ENCODE measurements around the gene INSYN2B. TPM values are rescaled to one million over a fixed set of nuclear protein-coding genes. Genes with fewer than 3 reads are reported as not detected.

INSYN2B gene
- total and polyA plus RNA-seq, 2 of the 8 experiments (the other 6 are each of a cell fraction or from before 2014, with no cell fraction given) = not detected

GRCh38 chr5:169938439-169938838, 41.9 kb downstream of the INSYN2B start:
- no peak overlapping the region for H3K14ac ChIP-seq (ENCODE audit: insufficient read length)
- H2BK15ac ChIP-seq (ENCODE audit: low read length) = no peak overlapping the region
- ChIA-PET POLR2A (ENCODE audit: partially characterized antibody) (no interaction called here), CTCF (ENCODE audit: partially characterized antibody) (interaction anchor here (1.2 to 2.7 kb wide), 2 partner anchors 42 to 133 kb away, joined by 4 to 9 read pairs; partner anchors contain the start of gene INSYN2B)
- DNase-seq (ENCODE audit: low read depth in 1 of 2, low spot score in 2 of 2) = no peak
- no peak overlapping the region for H3K4me3 ChIP-seq (ENCODE audit: extremely low read depth in 1 of 4, insufficient read depth in 2 of 4, low read depth in 3 of 4, low read length in 4 of 4)
- H4K91ac ChIP-seq (replicated peaks; ENCODE audit: insufficient read length, low read length) = no peak overlapping the region
- no peak overlapping the region for H3K56ac ChIP-seq (replicated peaks; ENCODE audit: insufficient read length, low read depth, low read length)
- H4K5ac ChIP-seq (ENCODE audit: insufficient read length, low read depth, low read length) = no peak overlapping the region
- H2BK12ac ChIP-seq (ENCODE audit: low read depth, low read length) = no peak overlapping the region
- H3K18ac ChIP-seq (ENCODE audit: extremely low read depth, low read length) = no peak overlapping the region
- H3K23ac ChIP-seq (ENCODE audit: insufficient read length) = no peak overlapping the region
- no peak overlapping the region for H2AFZ ChIP-seq (ENCODE audit: low read length)
- no peak overlapping the region for H2BK20ac ChIP-seq (ENCODE audit: low read length)
- H3K4ac ChIP-seq (replicated peaks; ENCODE audit: insufficient read length, low read depth, low read length) = no peak overlapping the region
- peaks cover 0 to 3% (median 0%) of the 10 kb centered on the region in 4 experiments; a peak in 1 of 7 replicates for H3K4me1 ChIP-seq (replicated peaks in 1 of 4; ENCODE audit: control insufficient read depth in 3 of 4, insufficient read depth in 4 of 4, low read length in 3 of 4)
- H2BK5ac ChIP-seq (ENCODE audit: low read depth, low read length) = no peak overlapping the region
- FAIRE-seq = no peak
- no peaks in the 10 kb centered on the region for H3K36me3 ChIP-seq (ENCODE audit: control insufficient read depth in 2 of 4, insufficient read depth in 4 of 4, low read length in 3 of 4)
- no peaks in the 10 kb centered on the region for H3K27me3 ChIP-seq (replicated peaks in 1 of 4; ENCODE audit: control insufficient read depth in 3 of 4, extremely low read depth in 1 of 4, insufficient read depth in 3 of 4, low read length in 3 of 4)
- H3K79me2 ChIP-seq (ENCODE audit: control insufficient read depth in 1 of 2, insufficient read depth in 2 of 2, low read length in 2 of 2) = no peaks in the 10 kb centered on the region
- no peak overlapping the region for H3K9ac ChIP-seq (replicated peaks in 1 of 4; ENCODE audit: extremely low read depth in 1 of 4, low read depth in 3 of 4, low read length in 3 of 4)
- WGBS, 2 experiments (ENCODE audit: extremely low coverage in 1 of 2, insufficient coverage in 1 of 2, insufficient read length in 1 of 2, insufficient replicate concordance in 2 of 2, low coverage in 1 of 2, low lambda C conversion rate in 2 of 2, missing lambda C conversion rate in 1 of 2) = 96% methylated on average over 2 of the region's 2 CpGs; no CpG with 5 or more reads in 1 of the 2 experiments
- H3K9me3 ChIP-seq (ENCODE audit: insufficient read depth in 2 of 2, low read depth in 1 of 2, low read length in 1 of 2) = no peaks in the 10 kb centered on the region
- H3K4me2 ChIP-seq (ENCODE audit: insufficient read depth in 1 of 2, low read depth in 2 of 2, low read length in 2 of 2) = no peak overlapping the region
- no peak overlapping the region for H4K8ac ChIP-seq (ENCODE audit: extremely low read depth, insufficient read depth, low read length)
- H3K27ac ChIP-seq (ENCODE audit: low read depth, low read length) = no peak overlapping the region
- no peaks in the 10 kb centered on the region for H3K79me1 ChIP-seq (ENCODE audit: low read depth, low read length)
- H2AK5ac ChIP-seq (ENCODE audit: low read depth, low read length) = no peak overlapping the region
- no peaks in the 10 kb centered on the region for H3K23me2 ChIP-seq (ENCODE audit: low read depth, low read length)
- no peaks in the 10 kb centered on the region for H4K20me1 ChIP-seq (replicated peaks in 1 of 2; ENCODE audit: control insufficient read depth in 1 of 2, insufficient read depth in 2 of 2, low read length in 2 of 2)
- no peak overlapping the region for H2BK120ac ChIP-seq (replicated peaks; ENCODE audit: low read depth, low read length)
- TF ChIP-seq YY1 (IDR thresholded peaks at IDR 0.05; ENCODE audit: low read depth, low read length) (no peak), CBX5 (IDR thresholded peaks at IDR 0.05; ENCODE audit: low read depth, low read length) (no peak), RBBP5 (IDR thresholded peaks at IDR 0.05; ENCODE audit: borderline replicate concordance, low read depth, low read length) (no peak), GABPA (IDR thresholded peaks at IDR 0.05; ENCODE audit: borderline replicate concordance, insufficient read depth, low read length) (no peak), EP300 (IDR thresholded peaks at IDR 0.05; ENCODE audit: borderline replicate concordance in 1 of 2, low read depth in 2 of 2, low read length in 2 of 2) (no peak), JUND (IDR thresholded peaks at IDR 0.05; ENCODE audit: low read length) (no peak), GTF2F1 (IDR thresholded peaks at IDR 0.05; ENCODE audit: borderline replicate concordance, low read depth, low read length) (no peak), EZH2 (IDR thresholded peaks at IDR 0.05; ENCODE audit: low read depth, low read length, severe bottlenecking) (no peak), CREB1 (IDR thresholded peaks at IDR 0.05) (no peak), RXRA (IDR thresholded peaks at IDR 0.05; ENCODE audit: insufficient read depth, low read depth, low read length) (no peak)
